IMR-90 (cell line): ENCODE measurements around the gene TBX1. TPM values are rescaled to one million over a fixed set of nuclear protein-coding genes. Genes with fewer than 3 reads are reported as not detected.

ENCODE experiments used
- ATAC-seq: fragments of 200-7000 bp; cut with Tn5 transposase; 2 replicates; pipeline ENCODE4 v1.9.1; 2020; ENCODE audit warnings: low read depth, mild to moderate bottlenecking, moderate library complexity
- BruUV-seq: library from RNA; stranded (reverse); fragments of 400-500 nt; replicated peaks from 2 replicates; lab custom pipeline; 2021; lab: Mats Ljungman, UMichigan
- CTCF ChIA-PET: fragments of 300-600 bp; formaldehyde crosslinking; extraction: SDS; loops from one replicate; lab custom pipeline; 2021; ENCODE audit warnings: antibody characterized with exemption; lab: Yijun Ruan, JAX
- POLR2A ChIA-PET: fragments of 300-600 bp; sonication (Branson Sonifier 250); formaldehyde crosslinking; loops from one replicate; lab custom pipeline; 2022; ENCODE audit warnings: antibody characterized with exemption; ENCODE audit not compliant: unreplicated experiment; lab: Charles Lee
- DNase-seq: peaks from one replicate; pipeline ENCODE4 v3.0.0; 2013
- H2AFZ ChIP-seq: replicated peaks from 2 replicates; pipeline ENCODE3; 2013; ENCODE audit warnings: low read length, mild to moderate bottlenecking; ENCODE audit not compliant: poor library complexity
- H2AK5ac ChIP-seq: 2 replicates; pipeline ENCODE4 v1.6.1; 2013; ENCODE audit warnings: low read depth, low read length, inconsistent platforms
- H2AK9ac ChIP-seq: replicated peaks from 2 replicates; pipeline ENCODE3; 2013; ENCODE audit warnings: mild to moderate bottlenecking, low read depth, low read length, moderate library complexity; ENCODE audit not compliant: poor library complexity
- H2BK120ac ChIP-seq: 2 replicates; pipeline ENCODE4 v1.6.1; 2013; ENCODE audit warnings: low read depth, low read length, inconsistent platforms
- H2BK15ac ChIP-seq: 3 replicates; pipeline ENCODE4 v1.6.1; 2013; ENCODE audit warnings: low read depth, low read length, inconsistent platforms
- H2BK20ac ChIP-seq: 2 replicates; pipeline ENCODE4 v1.6.1; 2013; ENCODE audit warnings: low read depth, mild to moderate bottlenecking, inconsistent platforms, low read length, moderate library complexity
- H2BK5ac ChIP-seq: 2 replicates; pipeline ENCODE4 v1.6.1; 2013; ENCODE audit warnings: mild to moderate bottlenecking, low read depth, low read length, inconsistent platforms; ENCODE audit not compliant: poor library complexity, severe bottlenecking
- H3K14ac ChIP-seq: replicated peaks from 2 replicates; pipeline ENCODE4 v1.6.1; 2013; ENCODE audit warnings: low read depth, low read length, inconsistent platforms
- H3K18ac ChIP-seq: 2 replicates; pipeline ENCODE4 v1.6.1; 2013; ENCODE audit warnings: low read depth, low read length, control low read depth
- H3K23ac ChIP-seq: 2 replicates; pipeline ENCODE4 v1.6.1; 2013; ENCODE audit warnings: low read depth, low read length, inconsistent platforms
- H3K27ac ChIP-seq: 2 replicates; pipeline ENCODE4 v1.5.1; 2013; ENCODE audit warnings: mild to moderate bottlenecking, control low read depth, low read length; ENCODE audit not compliant: insufficient read depth
- H3K27me3 ChIP-seq: 2 replicates; pipeline ENCODE4 v1.6.1; 2013; ENCODE audit warnings: low read length; ENCODE audit not compliant: control insufficient read depth, insufficient read depth
- H3K36me3 ChIP-seq: 2 replicates; pipeline ENCODE4 v1.6.1; 2013; ENCODE audit warnings: low read length, mixed read lengths; ENCODE audit not compliant: control insufficient read depth, insufficient read depth
- H3K4ac ChIP-seq: 2 replicates; pipeline ENCODE4 v1.6.1; 2013; ENCODE audit warnings: low read depth, low read length, inconsistent platforms
- H3K4me1 ChIP-seq: 2 replicates; pipeline ENCODE4 v1.6.1; 2013; ENCODE audit warnings: low read length, mixed read lengths; ENCODE audit not compliant: control insufficient read depth, insufficient read depth
- H3K4me2 ChIP-seq: 2 replicates; pipeline ENCODE4 v1.6.1; 2013; ENCODE audit warnings: low read depth, mild to moderate bottlenecking, control low read depth, low read length, moderate library complexity
- H3K4me3 ChIP-seq: 2 replicates; pipeline ENCODE4 v1.5.1; 2013; ENCODE audit warnings: low read depth, mild to moderate bottlenecking, control low read depth, low read length, moderate library complexity; ENCODE audit not compliant: insufficient read depth
- H3K56ac ChIP-seq: 2 replicates; pipeline ENCODE4 v1.6.1; 2013; ENCODE audit warnings: low read length, inconsistent platforms; ENCODE audit not compliant: insufficient read depth; ENCODE audit errors: extremely low read depth
- H3K79me1 ChIP-seq, 2 experiments: 2 replicates each; pipeline ENCODE4 v1.6.1; 2013; ENCODE audit warnings: low read length in 2 of 2, inconsistent platforms in 1 of 2, low read depth in 1 of 2
- H3K9ac ChIP-seq: 2 replicates; pipeline ENCODE4 v1.6.1; 2013; ENCODE audit warnings: low read depth, low read length, control low read depth
- H3K9me1 ChIP-seq: 2 replicates; pipeline ENCODE4 v1.6.1; 2013; ENCODE audit warnings: low read length, inconsistent platforms; ENCODE audit not compliant: insufficient read depth
- H3K9me3 ChIP-seq: 2 replicates; pipeline ENCODE4 v1.6.1; 2013; ENCODE audit warnings: low read length; ENCODE audit not compliant: control insufficient read depth, insufficient read depth
- H4K20me1 ChIP-seq: 2 replicates; pipeline ENCODE4 v1.6.1; 2013; ENCODE audit warnings: low read length, inconsistent platforms; ENCODE audit not compliant: insufficient read depth
- H4K5ac ChIP-seq: 2 replicates; pipeline ENCODE4 v1.6.1; 2013; ENCODE audit warnings: mild to moderate bottlenecking, low read depth, low read length, control low read depth
- H4K8ac ChIP-seq, 2 experiments: 2 replicates each; pipeline ENCODE4 v1.6.1; 2013; ENCODE audit warnings: low read depth in 2 of 2, low read length in 2 of 2, control low read depth in 1 of 2, inconsistent platforms in 1 of 2
- H4K91ac ChIP-seq: 2 replicates; pipeline ENCODE4 v1.6.1; 2013; ENCODE audit warnings: low read depth, low read length, inconsistent platforms; ENCODE audit not compliant: insufficient read depth
- MAFK ChIP-seq: IDR thresholded peaks from 2 replicates; pipeline ENCODE4 v1.6.1; 2012; ENCODE audit warnings: low read depth, low read length, improper control_type of control experiment
- WGBS, 2 experiments: methylation state at CpG; one replicate each; pipeline versions ENCODE4 v1.1.5 to v1.1.7; 2013; ENCODE audit warnings: missing lambda C conversion rate in 2 of 2; ENCODE audit not compliant: insufficient read length in 1 of 2; ENCODE audit errors: extremely low coverage in 2 of 2; 5-methylcytosine and 5-hydroxymethylcytosine counted together
- dilution Hi-C: fragments of 300-500 bp; cut with HindIII; formaldehyde crosslinking; loops from one replicate; pipeline ENCODE4 v1.14.3; 2018; ENCODE audit warnings: low sequenced_read_pairs; ENCODE audit not compliant: unreplicated experiment
- in situ Hi-C: fragments of 300-500 bp; cut with MboI; formaldehyde crosslinking; loops from 3 replicates; pipeline ENCODE4 v1.14.3; 2019; ENCODE audit warnings: low sequenced_read_pairs, inconsistent platforms, mixed read lengths
- intact Hi-C: fragments of 100-400 bp; cut with micrococcal nuclease; formaldehyde crosslinking; loops from 2 replicates; pipeline ENCODE4 v1.10.0; 2022
- polyA plus RNA-seq, 3 experiments: library from polyadenylated mRNA; depleted of rRNA; stranded (reverse); fragments of >200 nt; gene quantifications; 2 replicates each; pipeline ENCODE4 v1.2.3, GENCODE V29; 2012; ENCODE audit warnings: low replicate concordance in 1 of 3
- total RNA-seq: library from RNA; depleted of rRNA; stranded (reverse); fragments of >200 nt; gene quantifications from 2 replicates; pipeline ENCODE4 v1.2.3, GENCODE V29; 2012

TBX1 gene
- total and polyA plus RNA-seq, 2 of the 4 experiments (the other 2 are of a cell fraction), result 0.03 TPM; not detected in 1

- no peak overlapping the region for H3K4me3 ChIP-seq
- peaks cover 80% of the 10 kb centered on the region for H3K27me3 ChIP-seq
- dilution Hi-C loops, result no loop called here
- ATAC-seq (no peak), DNase-seq (no peak)
- no peaks in the 10 kb centered on the region for H3K79me1 ChIP-seq
- no peak overlapping the region for H4K8ac ChIP-seq
- H2BK5ac ChIP-seq, result no peak overlapping the region
- peaks cover 6% of the 10 kb centered on the region; the same call in 1 of the 2 replicates for H4K20me1 ChIP-seq
- H2AK5ac ChIP-seq, result no peak overlapping the region
- H3K4me1 ChIP-seq, result peaks cover 11% of the 10 kb centered on the region
- H3K4ac ChIP-seq, result no peak overlapping the region
- CTCF ChIA-PET, result no interaction called here
- no peaks in the 10 kb centered on the region for H3K9me3 ChIP-seq
- no peak overlapping the region for H2AK9ac ChIP-seq
- no peak overlapping the region for H2BK15ac ChIP-seq
- intact Hi-C loops, result no loop called here
- 1% methylated on average over 49 of the region's 59 CpGs; no CpG with 5 or more reads in 1 of the 2 experiments for WGBS, 2 experiments
- BruUV-seq, result no TSS peak
- no peak overlapping the region for H3K14ac ChIP-seq
- no peak overlapping the region for H3K56ac ChIP-seq
- no peak for TF ChIP-seq MAFK
- POLR2A ChIA-PET, result no interaction called here
- in situ Hi-C loops, result no loop called here
- no peak overlapping the region for H3K4me2 ChIP-seq
- H4K91ac ChIP-seq, result no peak overlapping the region
- H2BK20ac ChIP-seq, result no peak overlapping the region
- no peak overlapping the region for H3K27ac ChIP-seq
- H4K5ac ChIP-seq, result no peak overlapping the region
- no peak overlapping the region for H3K18ac ChIP-seq
- H3K23ac ChIP-seq, result no peak overlapping the region
- peaks cover 5% of the 10 kb centered on the region for H3K9me1 ChIP-seq
- H3K9ac ChIP-seq, result no peak overlapping the region
- no peak overlapping the region for H2BK120ac ChIP-seq
- no peaks in the 10 kb centered on the region for H3K36me3 ChIP-seq
- H2AFZ ChIP-seq, result no peak overlapping the region
Measured at GRCh38 chr22:19755145-19755710, 5.3 kb upstream of the TBX1 start.
